H1 (cell line): Measurements from ENCODE around the gene GIPC2. TPM values are rescaled to one million over a fixed set of nuclear protein-coding genes. Genes with fewer than 3 reads are reported as not detected.

Experiments used
- BCL11A ChIP-seq, 2 experiments: IDR thresholded peaks; one replicate each; pipeline ENCODE4 v1.6.1; 2011; ENCODE audit warnings: low read depth in 2 of 2, low read length in 2 of 2, mild to moderate bottlenecking in 2 of 2
- CHD7 ChIP-seq: fragments of 300-600 bp; sonication (generic); IDR thresholded peaks from 2 replicates; pipeline ENCODE4 v1.7.1; 2012; ENCODE audit warnings: low read length, moderate library complexity, mild to moderate bottlenecking, inconsistent platforms; ENCODE audit not compliant: insufficient replicate concordance
- FOSL1 ChIP-seq: IDR thresholded peaks from 2 replicates; pipeline ENCODE4 v1.6.1; 2011; ENCODE audit warnings: mild to moderate bottlenecking, low read depth, low read length, moderate library complexity; ENCODE audit not compliant: insufficient read depth
- HDAC2 ChIP-seq, 2 experiments: fragments of 300-600 bp in 1 of 2; sonication (generic) in 1 of 2; IDR thresholded peaks; 2 replicates each; pipeline ENCODE4 v1.6.1; 2011 to 2012; ENCODE audit warnings: low read depth in 2 of 2, low read length in 2 of 2, mild to moderate bottlenecking in 2 of 2, moderate library complexity in 2 of 2, borderline replicate concordance in 1 of 2, inconsistent platforms in 1 of 2
- JUND ChIP-seq: IDR thresholded peaks from 2 replicates; pipeline ENCODE4 v1.6.1; 2011; ENCODE audit warnings: mild to moderate bottlenecking, improper control_type of control experiment, low read length
- TAF7 ChIP-seq: optimal IDR thresholded peaks from 2 replicates; pipeline ENCODE3; 2011; ENCODE audit warnings: low read depth, mild to moderate bottlenecking, inconsistent platforms, low read length, moderate library complexity, borderline replicate concordance
- TBP ChIP-seq: IDR thresholded peaks from 2 replicates; pipeline ENCODE4 v1.6.1; 2011; ENCODE audit warnings: low read depth, low read length, improper control_type of control experiment
- TCF12 ChIP-seq: IDR thresholded peaks from 2 replicates; pipeline ENCODE4 v1.6.1; 2011; ENCODE audit warnings: low read depth, mild to moderate bottlenecking, low read length
- polyA plus RNA-seq, 7 experiments: library from polyadenylated mRNA; depleted of rRNA in 3 of 7; stranded (reverse) in 5 of 7; unstranded in 2 of 7; fragments of >200 nt in 5 of 7; fragments of 200-250 nt in 2 of 7; gene quantifications; 1 replicate in 5 of 7; 2 replicates in 1 of 7; 4 replicates in 1 of 7; pipeline versions ENCODE4 v1.2.1 to v1.2.3, GENCODE V29; 2011 to 2013; ENCODE audit warnings: missing spikeins in 2 of 7, mixed read lengths in 2 of 7
- total RNA-seq: library from RNA; stranded (reverse); fragmentation: NEBNext Ultra II Directional; extraction: Animal tissue kit (Norgen Biotek cat#: 25700); gene quantifications from 2 replicates; pipeline ENCODE4 v1.2.1, GENCODE V29; 2021
- TF ChIP-seq, protein P1 (sequence below), 3 experiments: IDR thresholded peaks; 1 replicate in 2 of 3; 2 replicates in 1 of 3; pipeline versions ENCODE4 v1.5.1 to v1.6.1; 2011; ENCODE audit warnings: low read length in 3 of 3, mild to moderate bottlenecking in 3 of 3, inconsistent platforms in 2 of 3, low read depth in 1 of 3, moderate library complexity in 1 of 3; ENCODE audit not compliant: insufficient read depth in 1 of 3; ENCODE audit errors: control extremely low read depth in 1 of 3

Gene GIPC2
- total and polyA plus RNA-seq, 2 of the 8 experiments (the other 6 are each of a cell fraction or from before 2014, with no cell fraction given), result 0.29 to 0.69 TPM

GRCh38 chr1:78155121-78155520 is 109.4 kb downstream of the GIPC2 start (continued):
- TF ChIP-seq CHD7 (peak; percentile 70), TBP (no peak), TAF7 (no peak), TCF12 (no peak), BCL11A (IDR thresholded peaks at IDR 0.05; ENCODE audit: low read depth in 2 of 2, low read length in 2 of 2) (no peak), JUND (no peak), HDAC2 (IDR thresholded peaks at IDR 0.05; ENCODE audit: borderline replicate concordance in 1 of 2, low read depth in 2 of 2, low read length in 2 of 2) (peak; percentile 47 to 87; a peak in 1 of 4 replicates), FOSL1 (no peak)
- TF ChIP-seq, protein P1, sequence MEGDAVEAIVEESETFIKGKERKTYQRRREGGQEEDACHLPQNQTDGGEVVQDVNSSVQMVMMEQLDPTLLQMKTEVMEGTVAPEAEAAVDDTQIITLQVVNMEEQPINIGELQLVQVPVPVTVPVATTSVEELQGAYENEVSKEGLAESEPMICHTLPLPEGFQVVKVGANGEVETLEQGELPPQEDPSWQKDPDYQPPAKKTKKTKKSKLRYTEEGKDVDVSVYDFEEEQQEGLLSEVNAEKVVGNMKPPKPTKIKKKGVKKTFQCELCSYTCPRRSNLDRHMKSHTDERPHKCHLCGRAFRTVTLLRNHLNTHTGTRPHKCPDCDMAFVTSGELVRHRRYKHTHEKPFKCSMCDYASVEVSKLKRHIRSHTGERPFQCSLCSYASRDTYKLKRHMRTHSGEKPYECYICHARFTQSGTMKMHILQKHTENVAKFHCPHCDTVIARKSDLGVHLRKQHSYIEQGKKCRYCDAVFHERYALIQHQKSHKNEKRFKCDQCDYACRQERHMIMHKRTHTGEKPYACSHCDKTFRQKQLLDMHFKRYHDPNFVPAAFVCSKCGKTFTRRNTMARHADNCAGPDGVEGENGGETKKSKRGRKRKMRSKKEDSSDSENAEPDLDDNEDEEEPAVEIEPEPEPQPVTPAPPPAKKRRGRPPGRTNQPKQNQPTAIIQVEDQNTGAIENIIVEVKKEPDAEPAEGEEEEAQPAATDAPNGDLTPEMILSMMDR (IDR thresholded peaks at IDR 0.05; ENCODE audit: control extremely low read depth in 1 of 3, insufficient read depth in 1 of 3, low read depth in 1 of 3, low read length in 3 of 3), result no peak
